Smooth muscle cell (in vitro differentiated cells): ENCODE data around the gene NT5C1A. TPM values are rescaled to one million over a fixed set of nuclear protein-coding genes. Genes with fewer than 3 reads are reported as not detected.

Experiments
- DNase-seq: peaks from one replicate; lab custom pipeline; 2025; ENCODE audit not compliant: unreplicated experiment; lab: John Stamatoyannopoulos, UW
- H2AFZ ChIP-seq: fragments of 200-600 bp; sonication (generic); 2 replicates; pipeline ENCODE4 v1.6.0; 2016; ENCODE audit warnings: antibody characterized with exemption, low read depth, mild to moderate bottlenecking
- H3F3A ChIP-seq: fragments of 200-600 bp; sonication (generic); 2 replicates; pipeline ENCODE4 v1.6.0; 2017; ENCODE audit warnings: antibody characterized with exemption, low read depth
- H3K27ac ChIP-seq: fragments of 200-600 bp; sonication (generic); 2 replicates; pipeline ENCODE4 v1.5.1; 2016; ENCODE audit warnings: low read depth, mild to moderate bottlenecking
- H3K27me3 ChIP-seq: fragments of 200-600 bp; sonication (generic); 2 replicates; pipeline ENCODE4 v1.6.1; 2016; ENCODE audit warnings: low read depth, mild to moderate bottlenecking
- H3K36me3 ChIP-seq: fragments of 200-600 bp; sonication (generic); 2 replicates; pipeline ENCODE4 v1.5.1; 2016; ENCODE audit warnings: low read depth
- H3K4me1 ChIP-seq: fragments of 200-600 bp; sonication (generic); 2 replicates; pipeline ENCODE4 v1.5.1; 2016; ENCODE audit warnings: low read depth
- H3K4me2 ChIP-seq: fragments of 200-600 bp; sonication (generic); 2 replicates; pipeline ENCODE4 v1.6.0; 2016; ENCODE audit warnings: mild to moderate bottlenecking
- H3K4me3 ChIP-seq: fragments of 200-600 bp; sonication (generic); 2 replicates; pipeline ENCODE4 v1.5.1; 2016; ENCODE audit warnings: mild to moderate bottlenecking
- H3K79me2 ChIP-seq: fragments of 200-600 bp; sonication (generic); 2 replicates; pipeline ENCODE4 v1.6.0; 2016; ENCODE audit warnings: low read depth, mild to moderate bottlenecking
- H3K9ac ChIP-seq: fragments of 200-600 bp; sonication (generic); 2 replicates; pipeline ENCODE4 v1.6.0; 2016; ENCODE audit warnings: low read depth
- H3K9me3 ChIP-seq: fragments of 200-600 bp; sonication (generic); replicated peaks from 2 replicates; pipeline ENCODE4 v1.5.1; 2016; ENCODE audit warnings: low read depth
- H4K20me1 ChIP-seq: fragments of 200-600 bp; sonication (generic); 2 replicates; pipeline ENCODE4 v1.6.0; 2016; ENCODE audit warnings: low read depth
- WGBS: methylation state at CpG from one replicate; pipeline ENCODE4 v1.1.7; 2016; ENCODE audit warnings: low lambda C conversion rate; 5-methylcytosine and 5-hydroxymethylcytosine counted together
- polyA plus RNA-seq: library from polyadenylated mRNA; unstranded; fragments of >200 nt; fragmentation: Nextera tagmentation; extraction: Ambion mirVana; gene quantifications from 2 replicates; pipeline ENCODE4 v1.2.1, GENCODE V29; 2016
- total RNA-seq: library from RNA; depleted of rRNA; stranded (reverse); fragments of >200 nt; gene quantifications from 2 replicates; pipeline ENCODE4 v1.2.3, GENCODE V29; 2014
- TF ChIP-seq, protein P1 (sequence below): fragments of 200-600 bp; sonication (generic); IDR thresholded peaks from 2 replicates; pipeline ENCODE4 v1.5.1; 2017; ENCODE audit warnings: borderline replicate concordance, mild to moderate bottlenecking, antibody characterized with exemption; ENCODE audit not compliant: insufficient read depth, poor library complexity, severe bottlenecking

NT5C1A gene
- total and polyA plus RNA-seq, 2 experiments from 2014 or later: not detected

DNA sequence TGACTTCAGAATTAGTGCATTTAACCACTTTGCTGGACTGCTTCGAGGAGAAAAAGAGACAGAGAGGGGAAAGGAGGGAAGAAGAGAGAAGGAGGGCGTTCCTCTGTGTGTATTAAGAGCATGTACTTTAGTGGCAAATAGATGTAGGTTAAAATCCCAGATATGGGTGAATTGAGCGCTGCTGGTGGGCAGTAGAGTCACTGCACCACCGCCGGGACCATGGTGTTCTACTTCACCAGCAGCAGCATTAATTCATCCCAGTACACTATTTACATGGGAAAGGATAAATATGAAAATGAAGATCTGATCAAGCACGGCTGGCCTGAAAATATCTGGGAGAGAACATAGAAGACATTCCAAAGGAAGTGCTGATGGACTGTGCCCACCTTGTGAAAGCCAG lies 45.9 kb upstream of the NT5C1A start:
- WGBS: 33% methylated on average over 6 of the region's 6 CpGs
- Histone ChIP-seq H3K79me2 (no peaks in the 10 kb centered on the region), H4K20me1 (no peaks in the 10 kb centered on the region), H3K36me3 (no peaks in the 10 kb centered on the region), H3K4me1 (no peaks in the 10 kb centered on the region), H3K4me3 (no peak overlapping the region), H3K27ac (no peak overlapping the region), H3K9ac (no peak overlapping the region), H2AFZ (no peak overlapping the region), H3K9me3 (no peaks in the 10 kb centered on the region), H3F3A (no peaks in the 10 kb centered on the region), H3K27me3 (peaks cover 86% of the 10 kb centered on the region), H3K4me2 (no peak overlapping the region)
- no peak for DNase-seq
- TF ChIP-seq, protein P1, sequence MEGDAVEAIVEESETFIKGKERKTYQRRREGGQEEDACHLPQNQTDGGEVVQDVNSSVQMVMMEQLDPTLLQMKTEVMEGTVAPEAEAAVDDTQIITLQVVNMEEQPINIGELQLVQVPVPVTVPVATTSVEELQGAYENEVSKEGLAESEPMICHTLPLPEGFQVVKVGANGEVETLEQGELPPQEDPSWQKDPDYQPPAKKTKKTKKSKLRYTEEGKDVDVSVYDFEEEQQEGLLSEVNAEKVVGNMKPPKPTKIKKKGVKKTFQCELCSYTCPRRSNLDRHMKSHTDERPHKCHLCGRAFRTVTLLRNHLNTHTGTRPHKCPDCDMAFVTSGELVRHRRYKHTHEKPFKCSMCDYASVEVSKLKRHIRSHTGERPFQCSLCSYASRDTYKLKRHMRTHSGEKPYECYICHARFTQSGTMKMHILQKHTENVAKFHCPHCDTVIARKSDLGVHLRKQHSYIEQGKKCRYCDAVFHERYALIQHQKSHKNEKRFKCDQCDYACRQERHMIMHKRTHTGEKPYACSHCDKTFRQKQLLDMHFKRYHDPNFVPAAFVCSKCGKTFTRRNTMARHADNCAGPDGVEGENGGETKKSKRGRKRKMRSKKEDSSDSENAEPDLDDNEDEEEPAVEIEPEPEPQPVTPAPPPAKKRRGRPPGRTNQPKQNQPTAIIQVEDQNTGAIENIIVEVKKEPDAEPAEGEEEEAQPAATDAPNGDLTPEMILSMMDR: no peak

DNA sequence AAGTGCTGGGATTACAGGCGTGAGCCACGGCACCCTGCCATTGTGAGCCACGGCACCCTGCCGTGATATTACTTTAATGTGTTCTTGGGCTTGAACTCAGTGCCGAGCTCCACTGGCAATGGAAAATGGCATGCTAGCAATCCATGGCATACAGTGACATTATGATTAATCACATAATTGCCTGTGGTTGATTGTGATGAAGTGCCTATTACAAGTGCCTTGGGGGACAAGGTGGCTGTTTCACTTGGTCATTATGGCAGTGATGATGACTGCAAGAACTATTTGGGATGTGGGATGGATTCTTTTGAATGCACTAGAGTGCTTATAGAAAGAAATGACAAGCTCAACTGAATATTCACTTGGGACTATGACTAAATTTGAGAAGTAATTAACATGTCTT lies 41.6 kb upstream of the NT5C1A start:
- Histone ChIP-seq H3K4me2 (no peak overlapping the region), H2AFZ (no peak overlapping the region), H3K9me3 (no peaks in the 10 kb centered on the region), H3K9ac (no peak overlapping the region), H3K79me2 (no peaks in the 10 kb centered on the region), H3K27ac (no peak overlapping the region), H3F3A (no peaks in the 10 kb centered on the region), H3K36me3 (no peaks in the 10 kb centered on the region), H3K4me3 (no peak overlapping the region), H4K20me1 (no peaks in the 10 kb centered on the region), H3K4me1 (peaks cover 12% of the 10 kb centered on the region), H3K27me3 (peaks cover 68% of the 10 kb centered on the region)
- DNase-seq: no peak
- TF ChIP-seq, protein P1: no peak
- WGBS: 93% methylated on average over 5 of the region's 5 CpGs

DNA sequence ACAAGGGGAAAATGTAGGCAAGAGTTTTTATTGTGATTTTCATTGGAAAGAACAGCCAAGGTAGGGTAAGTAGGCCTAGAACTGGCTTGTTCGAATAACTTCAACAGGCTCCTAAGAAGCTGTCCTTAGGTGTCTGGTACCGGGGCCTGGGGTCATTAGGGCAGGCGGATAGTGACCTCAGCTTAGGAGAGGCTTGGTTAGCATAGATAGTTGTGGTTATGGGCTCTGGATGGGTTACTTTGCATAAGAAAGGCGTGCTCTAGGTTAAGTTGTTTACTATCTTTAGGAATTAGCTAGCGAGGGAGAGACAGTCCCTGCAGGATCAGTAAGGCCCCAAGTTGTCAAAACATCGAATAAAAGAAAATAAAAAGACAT lies 40.0 kb upstream of the NT5C1A start:
- no peaks in the 10 kb centered on the region for H3K9me3 ChIP-seq
- no peak overlapping the region for H2AFZ ChIP-seq
- peak overlapping the region; percentile 41 for H3K4me2 ChIP-seq
- H4K20me1 ChIP-seq: no peaks in the 10 kb centered on the region
- no peak overlapping the region for H3K4me3 ChIP-seq
- no peak overlapping the region for H3K27ac ChIP-seq
- no peak overlapping the region for H3K9ac ChIP-seq
- TF ChIP-seq, protein P1: no peak
- peaks cover 68% of the 10 kb centered on the region for H3K27me3 ChIP-seq
- peaks cover 12% of the 10 kb centered on the region for H3K4me1 ChIP-seq
- no peaks in the 10 kb centered on the region for H3K79me2 ChIP-seq
- WGBS: 44% methylated on average over 6 of the region's 6 CpGs
- H3F3A ChIP-seq: no peaks in the 10 kb centered on the region
- DNase-seq: no peak
- no peaks in the 10 kb centered on the region for H3K36me3 ChIP-seq

DNA sequence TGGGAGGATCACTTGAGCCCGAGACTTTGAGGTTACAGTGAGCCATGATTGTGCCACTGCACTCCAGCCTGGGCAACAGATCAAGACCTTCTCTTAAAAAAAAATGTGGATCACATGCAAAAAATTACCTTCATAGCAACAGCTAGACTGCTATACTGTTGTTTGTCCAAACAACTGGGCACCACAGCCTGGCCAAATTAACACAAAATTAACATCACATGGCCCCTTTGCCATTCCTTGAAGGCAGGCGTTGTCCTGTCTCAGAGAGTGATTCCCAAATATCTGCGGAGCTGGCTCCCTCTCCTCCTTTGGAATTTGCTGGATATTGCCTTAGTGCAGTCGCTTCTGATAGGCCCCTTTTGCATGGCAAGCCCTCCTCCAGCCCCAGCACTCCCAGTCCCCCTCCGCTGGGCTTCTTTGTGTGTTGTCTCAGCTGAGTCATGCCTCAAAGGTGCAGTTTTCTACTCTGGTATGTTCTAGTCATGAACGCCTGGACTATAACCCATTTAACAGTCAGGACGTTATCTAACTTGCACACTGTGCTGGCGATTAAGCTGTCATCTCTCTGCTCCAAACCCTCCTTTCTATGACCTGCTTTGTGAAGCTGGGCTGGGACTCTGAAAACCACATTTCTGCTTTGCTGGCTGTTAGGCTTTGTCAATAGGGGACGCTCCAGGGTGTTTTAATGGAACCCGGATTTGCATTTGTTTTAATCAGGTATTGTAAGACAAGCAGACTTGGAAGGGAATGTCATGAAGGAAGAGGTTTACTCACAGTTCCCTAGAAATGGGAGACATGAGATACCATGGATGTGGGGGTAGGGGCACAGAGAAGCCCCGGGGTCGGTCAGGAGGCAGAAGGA lies 39.4 kb upstream of the NT5C1A start:
- Histone ChIP-seq H3F3A (no peaks in the 10 kb centered on the region), H4K20me1 (no peaks in the 10 kb centered on the region), H3K4me2 (peak overlapping the region; percentile 41), H3K27me3 (peaks cover 68% of the 10 kb centered on the region), H3K9me3 (no peaks in the 10 kb centered on the region), H3K36me3 (no peaks in the 10 kb centered on the region), H3K4me3 (no peak overlapping the region), H3K4me1 (peaks cover 12% of the 10 kb centered on the region), H3K27ac (no peak overlapping the region), H3K79me2 (no peaks in the 10 kb centered on the region), H2AFZ (no peak overlapping the region), H3K9ac (no peak overlapping the region)
- WGBS: 32% methylated on average over 12 of the region's 12 CpGs
- DNase-seq: no peak
- TF ChIP-seq, protein P1: no peak
